H9 (cell line): Measurements from ENCODE around the gene GOLGA7B. TPM values are rescaled to one million over a fixed set of nuclear protein-coding genes. Genes with fewer than 3 reads are reported as not detected.

ENCODE experiments used
- DNase-seq: peaks from one replicate; pipeline ENCODE4 v3.0.0-alpha.2; 2017
- H2AFZ ChIP-seq: one replicate; pipeline ENCODE4 v1.6.1; 2013; ENCODE audit warnings: mild to moderate bottlenecking, low read length, control low read depth, moderate library complexity
- H2AK5ac ChIP-seq: 2 replicates; pipeline ENCODE4 v1.6.1; 2013; ENCODE audit warnings: low read length, control low read depth, mixed read lengths; ENCODE audit not compliant: insufficient read length
- H2BK120ac ChIP-seq: one replicate; pipeline ENCODE4 v1.6.1; 2013; ENCODE audit warnings: low read depth, mild to moderate bottlenecking, low read length, control low read depth, inconsistent platforms; ENCODE audit not compliant: poor library complexity, severe bottlenecking
- H2BK12ac ChIP-seq: 2 replicates; pipeline ENCODE4 v1.6.1; 2013; ENCODE audit warnings: low read length, control low read depth, mixed read lengths, low read depth; ENCODE audit not compliant: insufficient read length
- H2BK15ac ChIP-seq: 2 replicates; pipeline ENCODE4 v1.6.1; 2013; ENCODE audit warnings: low read depth, low read length, control low read depth
- H2BK20ac ChIP-seq: one replicate; pipeline ENCODE4 v1.6.1; 2013; ENCODE audit warnings: low read depth, mild to moderate bottlenecking, low read length, control low read depth, inconsistent platforms; ENCODE audit not compliant: poor library complexity, severe bottlenecking
- H2BK5ac ChIP-seq: 2 replicates; pipeline ENCODE4 v1.6.1; 2013; ENCODE audit warnings: low read length, control low read depth, mixed read lengths; ENCODE audit not compliant: insufficient read length
- H3K14ac ChIP-seq: 2 replicates; pipeline ENCODE4 v1.6.1; 2013; ENCODE audit warnings: low read length, control low read depth; ENCODE audit not compliant: insufficient read depth
- H3K18ac ChIP-seq: 2 replicates; pipeline ENCODE4 v1.6.1; 2013; ENCODE audit warnings: low read depth, mild to moderate bottlenecking, mixed read lengths, low read length, control low read depth; ENCODE audit not compliant: insufficient read length
- H3K23ac ChIP-seq: 2 replicates; pipeline ENCODE4 v1.6.1; 2013; ENCODE audit warnings: low read length, control low read depth, mixed read lengths, low read depth; ENCODE audit not compliant: insufficient read length
- H3K23me2 ChIP-seq: 2 replicates; pipeline ENCODE4 v1.6.1; 2013; ENCODE audit warnings: low read depth, mild to moderate bottlenecking, mixed read lengths, low read length, control low read depth; ENCODE audit not compliant: insufficient read length, poor library complexity, severe bottlenecking
- H3K27ac ChIP-seq: 2 replicates; pipeline ENCODE4 v1.5.1; 2013; ENCODE audit warnings: low read length, control low read depth, mixed read lengths, low read depth; ENCODE audit not compliant: insufficient read length
- H3K27me3 ChIP-seq: 2 replicates; pipeline ENCODE4 v1.6.1; 2013; ENCODE audit warnings: low read length, control low read depth, inconsistent platforms; ENCODE audit not compliant: insufficient read depth
- H3K4ac ChIP-seq: 2 replicates; pipeline ENCODE4 v1.6.1; 2013; ENCODE audit warnings: low read depth, mild to moderate bottlenecking, control low read depth, inconsistent platforms, low read length, moderate library complexity
- H3K4me1 ChIP-seq: 2 replicates; pipeline ENCODE4 v1.6.1; 2013; ENCODE audit warnings: low read length, control low read depth, inconsistent platforms; ENCODE audit not compliant: insufficient read depth
- H3K4me2 ChIP-seq: 2 replicates; pipeline ENCODE4 v1.6.1; 2013; ENCODE audit warnings: low read length, control low read depth, mixed read lengths; ENCODE audit not compliant: insufficient read length, insufficient read depth
- H3K56ac ChIP-seq: 2 replicates; pipeline ENCODE4 v1.6.1; 2013; ENCODE audit warnings: low read depth, mild to moderate bottlenecking, mixed read lengths, low read length, control low read depth; ENCODE audit not compliant: insufficient read length
- H3K79me1 ChIP-seq: 2 replicates; pipeline ENCODE4 v1.6.1; 2013; ENCODE audit warnings: low read depth, mild to moderate bottlenecking, moderate library complexity, low read length, control low read depth, inconsistent platforms; ENCODE audit not compliant: insufficient read depth, poor library complexity, severe bottlenecking
- H3K79me2 ChIP-seq: 2 replicates; pipeline ENCODE4 v1.6.1; 2013; ENCODE audit warnings: low read length, control low read depth, inconsistent platforms; ENCODE audit not compliant: insufficient read depth
- H3K9ac ChIP-seq: 2 replicates; pipeline ENCODE4 v1.6.1; 2013; ENCODE audit warnings: low read length, control low read depth, mixed read lengths; ENCODE audit not compliant: insufficient read length; ENCODE audit errors: extremely low read depth
- H3K9me3 ChIP-seq: one replicate; pipeline ENCODE4 v1.6.1; 2013; ENCODE audit warnings: low read depth, low read length, inconsistent platforms; ENCODE audit not compliant: control insufficient read depth
- H3T11ph ChIP-seq: one replicate; pipeline ENCODE4 v1.6.1; 2013; ENCODE audit warnings: mild to moderate bottlenecking, low read length, control low read depth, inconsistent platforms
- H4K20me1 ChIP-seq: one replicate; pipeline ENCODE4 v1.6.1; 2013; ENCODE audit not compliant: control insufficient read depth, insufficient read length, insufficient read depth
- H4K5ac ChIP-seq: 2 replicates; pipeline ENCODE4 v1.6.1; 2013; ENCODE audit warnings: low read depth, mild to moderate bottlenecking, mixed read lengths, low read length, control low read depth; ENCODE audit not compliant: insufficient read length
- H4K8ac ChIP-seq: replicated peaks from 2 replicates; pipeline ENCODE4 v1.6.1; 2013; ENCODE audit warnings: low read length, control low read depth, mixed read lengths, low read depth; ENCODE audit not compliant: insufficient read length
- H4K91ac ChIP-seq: 2 replicates; pipeline ENCODE4 v1.6.1; 2013; ENCODE audit warnings: low read depth, mild to moderate bottlenecking, moderate library complexity, mixed read lengths, low read length, control low read depth; ENCODE audit not compliant: insufficient read length
- H3K27ac Mint-ChIP-seq, 3 experiments: 2 replicates in 2 of 3; 3 replicates in 1 of 3; pipeline ENCODE4 v1.8.0; 2020 to 2021; ENCODE audit warnings: mixed read lengths in 3 of 3, mild to moderate bottlenecking in 1 of 3, moderate library complexity in 1 of 3
- H3K27me3 Mint-ChIP-seq: 2 replicates; pipeline ENCODE4 v1.8.0; 2021; ENCODE audit warnings: low read depth, mild to moderate bottlenecking, moderate library complexity, mixed read lengths
- H3K36me3 Mint-ChIP-seq, 3 experiments: 2 replicates in 2 of 3; 3 replicates in 1 of 3; pipeline ENCODE4 v1.8.0; 2020 to 2021; ENCODE audit warnings: low read depth in 3 of 3, mixed read lengths in 3 of 3; ENCODE audit not compliant: insufficient read depth in 1 of 3
- H3K4me1 Mint-ChIP-seq, 2 experiments: 2 replicates each; pipeline ENCODE4 v1.8.0; 2020; ENCODE audit warnings: mixed read lengths in 2 of 2
- H3K4me3 Mint-ChIP-seq, 2 experiments: 2 replicates in 1 of 2; 3 replicates in 1 of 2; pipeline ENCODE4 v1.8.0; 2020 to 2021; ENCODE audit warnings: mild to moderate bottlenecking in 2 of 2, mixed read lengths in 2 of 2, moderate library complexity in 1 of 2
- H3K9me3 Mint-ChIP-seq, 2 experiments: 2 replicates in 1 of 2; 3 replicates in 1 of 2; pipeline ENCODE4 v1.8.0; 2020; ENCODE audit warnings: mild to moderate bottlenecking in 2 of 2, mixed read lengths in 2 of 2, moderate library complexity in 1 of 2
- WGBS: extraction: QIAGEN DNeasy Blood & Tissue Kit; methylation state at CpG from one replicate; pipeline ENCODE4 v1.1.7; 2013; ENCODE audit warnings: missing lambda C conversion rate, low lambda C conversion rate, mixed read lengths; ENCODE audit not compliant: insufficient read length; ENCODE audit errors: extremely low coverage; 5-methylcytosine and 5-hydroxymethylcytosine counted together
- total RNA-seq: library from RNA; stranded (reverse); gene quantifications from 2 replicates; pipeline ENCODE4 v1.2.1, GENCODE V29; 2021
- TF ChIP-seq, protein P1 (sequence below): fragments of 200-600 bp; sonication (generic); conservative IDR thresholded peaks from 3 replicates; pipeline ENCODE4 v1.8.0; 2021; ENCODE audit warnings: antibody characterized with exemption, mild to moderate bottlenecking

The GOLGA7B gene
- total RNA-seq, 1 experiment from 2014 or later: 0.04 TPM

DNA sequence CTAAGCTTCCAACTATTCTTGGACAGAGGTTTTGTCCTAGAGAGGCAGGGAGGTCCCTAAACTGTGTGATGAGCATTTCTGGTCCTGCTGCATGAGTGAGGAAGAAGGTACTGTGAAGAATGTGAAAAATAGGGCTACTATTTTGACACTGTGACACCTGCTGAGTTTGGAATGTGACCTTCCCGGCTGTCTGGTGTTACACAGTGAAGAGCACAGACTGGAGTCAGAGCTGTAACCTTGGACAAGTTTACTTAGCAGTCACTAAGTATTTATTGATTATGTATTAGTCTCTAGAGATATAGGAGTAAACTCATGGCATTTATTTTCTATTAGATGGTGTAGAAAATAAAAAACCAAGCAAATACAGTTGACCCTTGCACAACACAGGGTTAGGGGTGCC lies 12.3 kb downstream of the GOLGA7B start:
- no peak overlapping the region for H2BK120ac ChIP-seq
- TF ChIP-seq, protein P1, sequence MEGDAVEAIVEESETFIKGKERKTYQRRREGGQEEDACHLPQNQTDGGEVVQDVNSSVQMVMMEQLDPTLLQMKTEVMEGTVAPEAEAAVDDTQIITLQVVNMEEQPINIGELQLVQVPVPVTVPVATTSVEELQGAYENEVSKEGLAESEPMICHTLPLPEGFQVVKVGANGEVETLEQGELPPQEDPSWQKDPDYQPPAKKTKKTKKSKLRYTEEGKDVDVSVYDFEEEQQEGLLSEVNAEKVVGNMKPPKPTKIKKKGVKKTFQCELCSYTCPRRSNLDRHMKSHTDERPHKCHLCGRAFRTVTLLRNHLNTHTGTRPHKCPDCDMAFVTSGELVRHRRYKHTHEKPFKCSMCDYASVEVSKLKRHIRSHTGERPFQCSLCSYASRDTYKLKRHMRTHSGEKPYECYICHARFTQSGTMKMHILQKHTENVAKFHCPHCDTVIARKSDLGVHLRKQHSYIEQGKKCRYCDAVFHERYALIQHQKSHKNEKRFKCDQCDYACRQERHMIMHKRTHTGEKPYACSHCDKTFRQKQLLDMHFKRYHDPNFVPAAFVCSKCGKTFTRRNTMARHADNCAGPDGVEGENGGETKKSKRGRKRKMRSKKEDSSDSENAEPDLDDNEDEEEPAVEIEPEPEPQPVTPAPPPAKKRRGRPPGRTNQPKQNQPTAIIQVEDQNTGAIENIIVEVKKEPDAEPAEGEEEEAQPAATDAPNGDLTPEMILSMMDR: no peak
- Mint-ChIP-seq H3K9me3 (no peaks in the 10 kb centered on the region), H3K4me1 (peaks cover 24 to 28% of the 10 kb centered on the region in 2 experiments), H3K36me3 (no peaks in the 10 kb centered on the region), H3K27ac (no peak overlapping the region), H3K4me3 (no peak overlapping the region), H3K27me3 (peaks cover 7% of the 10 kb centered on the region)
- peaks cover 2% of the 10 kb centered on the region for H3K23me2 ChIP-seq
- H4K8ac ChIP-seq: no peak overlapping the region
- no peak overlapping the region for H3K27ac ChIP-seq
- no peak overlapping the region for H3T11ph ChIP-seq
- no peaks in the 10 kb centered on the region for H3K79me1 ChIP-seq
- no peak for DNase-seq
- H2AFZ ChIP-seq: no peak overlapping the region
- no peak overlapping the region for H3K4ac ChIP-seq
- H2BK5ac ChIP-seq: no peak overlapping the region
- H4K91ac ChIP-seq: no peak overlapping the region
- H2AK5ac ChIP-seq: no peak overlapping the region
- no peaks in the 10 kb centered on the region for H4K20me1 ChIP-seq
- no peaks in the 10 kb centered on the region; the same call in 1 of the 2 replicates for H3K27me3 ChIP-seq
- H3K4me1 ChIP-seq: no peaks in the 10 kb centered on the region; the same call in 1 of the 2 replicates
- H3K23ac ChIP-seq: no peak overlapping the region
- no peak overlapping the region for H2BK12ac ChIP-seq
- no peaks in the 10 kb centered on the region for H3K79me2 ChIP-seq
- no peaks in the 10 kb centered on the region for H3K9me3 ChIP-seq
- WGBS: no CpG with 5 or more reads among the region's 1 CpG
- H3K9ac ChIP-seq: no peak overlapping the region
- no peak overlapping the region for H3K56ac ChIP-seq
- H2BK15ac ChIP-seq: no peak overlapping the region
- H3K4me2 ChIP-seq: no peak overlapping the region
- H2BK20ac ChIP-seq: no peak overlapping the region
- H3K18ac ChIP-seq: no peak overlapping the region
- H3K14ac ChIP-seq: no peak overlapping the region
- no peak overlapping the region for H4K5ac ChIP-seq
